ENCODE data around the gene THEMIS. TPM values are rescaled to one million over a fixed set of nuclear protein-coding genes. Genes with fewer than 3 reads are reported as not detected.

Gene THEMIS
- total and polyA plus RNA-seq, 2 donors (not counting 1 experiment from before 2014, with no cell fraction given), result not detected

- TF ChIP-seq, protein P1, sequence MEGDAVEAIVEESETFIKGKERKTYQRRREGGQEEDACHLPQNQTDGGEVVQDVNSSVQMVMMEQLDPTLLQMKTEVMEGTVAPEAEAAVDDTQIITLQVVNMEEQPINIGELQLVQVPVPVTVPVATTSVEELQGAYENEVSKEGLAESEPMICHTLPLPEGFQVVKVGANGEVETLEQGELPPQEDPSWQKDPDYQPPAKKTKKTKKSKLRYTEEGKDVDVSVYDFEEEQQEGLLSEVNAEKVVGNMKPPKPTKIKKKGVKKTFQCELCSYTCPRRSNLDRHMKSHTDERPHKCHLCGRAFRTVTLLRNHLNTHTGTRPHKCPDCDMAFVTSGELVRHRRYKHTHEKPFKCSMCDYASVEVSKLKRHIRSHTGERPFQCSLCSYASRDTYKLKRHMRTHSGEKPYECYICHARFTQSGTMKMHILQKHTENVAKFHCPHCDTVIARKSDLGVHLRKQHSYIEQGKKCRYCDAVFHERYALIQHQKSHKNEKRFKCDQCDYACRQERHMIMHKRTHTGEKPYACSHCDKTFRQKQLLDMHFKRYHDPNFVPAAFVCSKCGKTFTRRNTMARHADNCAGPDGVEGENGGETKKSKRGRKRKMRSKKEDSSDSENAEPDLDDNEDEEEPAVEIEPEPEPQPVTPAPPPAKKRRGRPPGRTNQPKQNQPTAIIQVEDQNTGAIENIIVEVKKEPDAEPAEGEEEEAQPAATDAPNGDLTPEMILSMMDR (conservative IDR thresholded peaks at IDR 0.05 in 1 of 2, IDR thresholded peaks at IDR 0.05 in 1 of 2; ENCODE audit: low read depth in 1 of 2, low read length in 2 of 2), result no peak
- no peak for TF ChIP-seq EZH2 (IDR thresholded peaks at IDR 0.05; ENCODE audit: low read length, missing control alignments)
- peak in 1 of 2 donors; percentile 11 for DNase-seq (ENCODE audit: low read depth in 2 of 2)
- Histone ChIP-seq H3K36me3 (ENCODE audit: control insufficient read depth, insufficient read depth, low read length) (no peaks in the 10 kb centered on the region), H2AFZ (ENCODE audit: low read length) (no peak overlapping the region), H3K9me3 (ENCODE audit: control insufficient read depth, insufficient read depth, low read depth, low read length) (no peaks in the 10 kb centered on the region), H3K4me1 (ENCODE audit: control insufficient read depth, extremely low read depth, insufficient read depth, low read length) (no peaks in the 10 kb centered on the region), H3K27me3 (ENCODE audit: control insufficient read depth, insufficient read depth, low read length) (no peaks in the 10 kb centered on the region), H4K20me1 (ENCODE audit: control insufficient read depth, extremely low read depth, insufficient read depth, low read length) (no peaks in the 10 kb centered on the region), H3K79me2 (ENCODE audit: control insufficient read depth, insufficient read depth, low read length) (no peaks in the 10 kb centered on the region), H3K27ac (ENCODE audit: insufficient read depth, low read length) (no peak overlapping the region), H3K4me3 (replicated peaks in 1 of 4; ENCODE audit: control extremely low read depth in 1 of 4, insufficient read depth in 1 of 4, low read depth in 3 of 4, low read length in 4 of 4) (no peak overlapping the region), H3K9ac (ENCODE audit: insufficient read depth, low read length) (no peak overlapping the region), H3K4me2 (ENCODE audit: extremely low read depth, insufficient read depth, low read length) (no peak overlapping the region)
These were observed 214.8 kb downstream of the THEMIS start for GRCh38 chr6:127686084-127686483.

GRCh38 chr6:127684501-127684900, 216.4 kb downstream of the THEMIS start:
- Histone ChIP-seq H3K9ac (ENCODE audit: insufficient read depth, low read length) (no peak overlapping the region), H3K36me3 (ENCODE audit: control insufficient read depth, insufficient read depth, low read length) (no peaks in the 10 kb centered on the region), H4K20me1 (ENCODE audit: control insufficient read depth, extremely low read depth, insufficient read depth, low read length) (no peaks in the 10 kb centered on the region), H3K79me2 (ENCODE audit: control insufficient read depth, insufficient read depth, low read length) (no peaks in the 10 kb centered on the region), H3K9me3 (ENCODE audit: control insufficient read depth, insufficient read depth, low read depth, low read length) (no peaks in the 10 kb centered on the region), H3K4me1 (ENCODE audit: control insufficient read depth, extremely low read depth, insufficient read depth, low read length) (no peaks in the 10 kb centered on the region), H3K27me3 (ENCODE audit: control insufficient read depth, insufficient read depth, low read length) (no peaks in the 10 kb centered on the region), H3K4me2 (ENCODE audit: extremely low read depth, insufficient read depth, low read length) (no peak overlapping the region), H2AFZ (ENCODE audit: low read length) (no peak overlapping the region), H3K4me3 (replicated peaks in 1 of 4; ENCODE audit: control extremely low read depth in 1 of 4, insufficient read depth in 1 of 4, low read depth in 3 of 4, low read length in 4 of 4) (no peak overlapping the region), H3K27ac (ENCODE audit: insufficient read depth, low read length) (no peak overlapping the region)
- no peak for DNase-seq (ENCODE audit: low read depth in 2 of 2)
- TF ChIP-seq, protein P1 (conservative IDR thresholded peaks at IDR 0.05 in 1 of 2, IDR thresholded peaks at IDR 0.05 in 1 of 2; ENCODE audit: low read depth in 1 of 2, low read length in 2 of 2), result no peak
- no peak for TF ChIP-seq EZH2 (IDR thresholded peaks at IDR 0.05; ENCODE audit: low read length, missing control alignments)

All from fibroblast of lung (primary cell).